ENCODE measurements around the gene ITGA6. TPM values are rescaled to one million over a fixed set of nuclear protein-coding genes. Genes with fewer than 3 reads are reported as not detected.

ITGA6 gene
- total RNA-seq, 4 donors from 2014 or later: 201 to 357 (median 225) TPM

DNA sequence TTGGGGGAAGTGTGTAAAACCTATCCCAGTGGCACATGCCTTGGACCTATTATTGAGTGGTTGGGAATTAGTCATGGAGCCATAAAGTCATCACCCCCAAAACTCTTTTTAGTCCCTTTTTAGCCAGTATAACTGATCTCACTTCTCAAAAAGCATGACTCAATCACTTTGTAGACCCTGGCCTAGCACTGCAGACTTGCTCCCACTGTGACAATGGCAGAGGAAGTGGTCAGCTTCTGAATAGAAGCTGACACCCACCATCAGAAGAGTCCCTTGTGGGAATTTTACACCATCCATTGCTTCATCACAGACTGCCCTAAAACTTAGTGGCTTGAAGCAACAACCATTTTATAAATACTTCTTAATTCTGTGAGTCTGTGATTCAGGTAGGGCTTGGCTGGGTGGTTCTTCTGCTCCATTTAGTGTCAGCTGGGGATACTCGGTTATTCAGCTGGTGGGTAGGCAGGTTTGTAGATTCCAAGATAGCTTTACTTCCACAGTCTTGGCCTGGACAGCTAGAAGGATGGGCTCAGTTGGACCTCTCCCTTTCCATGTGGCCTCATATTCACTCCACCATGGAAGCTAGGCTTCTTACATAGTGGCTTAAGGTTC is 10.8 kb upstream of the ITGA6 start:
- Histone ChIP-seq H3K4me3 (no peak overlapping the region), H3K4me1 (no peaks in the 10 kb centered on the region), H3K27me3 (no peaks in the 10 kb centered on the region), H3K27ac (no peak overlapping the region), H3K36me3 (no peaks in the 10 kb centered on the region), H3K9me3 (no peaks in the 10 kb centered on the region)
- no peak for DNase-seq
- TF ChIP-seq POLR2A (IDR thresholded peaks at IDR 0.05): no peak
- TF ChIP-seq, protein P1, sequence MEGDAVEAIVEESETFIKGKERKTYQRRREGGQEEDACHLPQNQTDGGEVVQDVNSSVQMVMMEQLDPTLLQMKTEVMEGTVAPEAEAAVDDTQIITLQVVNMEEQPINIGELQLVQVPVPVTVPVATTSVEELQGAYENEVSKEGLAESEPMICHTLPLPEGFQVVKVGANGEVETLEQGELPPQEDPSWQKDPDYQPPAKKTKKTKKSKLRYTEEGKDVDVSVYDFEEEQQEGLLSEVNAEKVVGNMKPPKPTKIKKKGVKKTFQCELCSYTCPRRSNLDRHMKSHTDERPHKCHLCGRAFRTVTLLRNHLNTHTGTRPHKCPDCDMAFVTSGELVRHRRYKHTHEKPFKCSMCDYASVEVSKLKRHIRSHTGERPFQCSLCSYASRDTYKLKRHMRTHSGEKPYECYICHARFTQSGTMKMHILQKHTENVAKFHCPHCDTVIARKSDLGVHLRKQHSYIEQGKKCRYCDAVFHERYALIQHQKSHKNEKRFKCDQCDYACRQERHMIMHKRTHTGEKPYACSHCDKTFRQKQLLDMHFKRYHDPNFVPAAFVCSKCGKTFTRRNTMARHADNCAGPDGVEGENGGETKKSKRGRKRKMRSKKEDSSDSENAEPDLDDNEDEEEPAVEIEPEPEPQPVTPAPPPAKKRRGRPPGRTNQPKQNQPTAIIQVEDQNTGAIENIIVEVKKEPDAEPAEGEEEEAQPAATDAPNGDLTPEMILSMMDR (IDR thresholded peaks at IDR 0.05): no peak

DNA sequence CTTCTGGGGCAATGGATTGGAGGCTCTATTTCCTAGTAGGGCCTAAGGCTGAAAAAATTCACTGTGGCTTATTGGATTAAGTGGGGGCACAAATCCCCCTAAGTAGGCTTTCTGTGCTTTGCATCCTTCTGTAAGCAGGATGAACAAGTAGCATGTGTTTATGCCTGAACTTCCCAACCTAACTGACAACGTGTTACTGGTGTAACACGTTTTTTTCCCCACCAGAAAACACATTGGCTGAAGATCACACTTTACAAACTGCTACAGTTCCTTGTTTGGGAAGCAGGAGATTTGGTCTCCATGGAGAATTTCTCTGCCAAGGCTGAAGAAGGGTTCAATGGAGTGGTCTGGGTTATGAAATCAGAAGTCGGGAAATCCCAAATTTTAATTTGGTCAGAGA is 7.2 kb upstream of the ITGA6 start:
- Histone ChIP-seq H3K27ac (no peak overlapping the region), H3K4me1 (no peaks in the 10 kb centered on the region), H3K36me3 (no peaks in the 10 kb centered on the region), H3K27me3 (no peaks in the 10 kb centered on the region), H3K9me3 (no peaks in the 10 kb centered on the region), H3K4me3 (no peak overlapping the region)
- TF ChIP-seq, protein P1 (IDR thresholded peaks at IDR 0.05): no peak
- TF ChIP-seq POLR2A (IDR thresholded peaks at IDR 0.05): no peak
- no peak for DNase-seq

DNA sequence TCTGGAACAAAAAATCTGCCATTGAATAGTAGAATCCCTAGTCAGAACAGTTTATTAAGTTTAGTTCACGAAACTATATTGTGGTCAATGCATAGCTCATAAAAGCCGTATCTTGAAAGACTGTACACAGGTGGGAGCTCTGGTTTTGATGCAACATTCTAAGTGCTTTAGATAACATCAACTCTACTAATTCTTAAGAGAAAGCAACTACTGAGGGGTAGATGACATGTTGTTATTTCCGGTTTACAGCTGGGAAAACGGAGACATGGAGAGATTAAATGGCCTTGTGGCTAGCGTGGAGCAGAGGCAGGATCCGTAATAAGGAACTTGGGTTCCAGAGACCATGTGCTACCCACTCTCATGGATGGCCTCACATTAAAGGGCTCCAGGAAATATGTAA is 4.2 kb upstream of the ITGA6 start:
- no peak overlapping the region for H3K4me3 ChIP-seq

DNA sequence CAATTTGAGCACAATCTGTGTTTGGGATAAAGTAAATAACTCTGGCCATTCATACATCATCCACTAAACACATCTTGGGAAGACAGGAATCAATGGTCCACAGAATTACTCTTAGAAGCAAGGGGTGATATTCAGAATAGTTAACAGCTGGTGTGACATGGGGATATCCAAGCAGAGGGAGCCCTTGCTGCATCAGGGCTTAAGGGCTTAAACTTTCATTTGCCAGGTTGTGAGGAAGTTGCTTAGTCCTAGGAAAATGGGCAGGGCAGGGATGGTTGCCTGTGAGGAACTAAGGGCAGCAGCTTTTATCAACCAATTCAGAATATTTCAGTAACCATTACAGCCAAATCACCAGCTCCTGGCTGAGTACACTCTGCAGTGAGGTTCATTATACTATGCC is 2.0 kb upstream of the ITGA6 start:
- Histone ChIP-seq H3K4me1 (peaks cover 0 to 8% (median 3%) of the 10 kb centered on the region in 4 donors), H3K36me3 (no peaks in the 10 kb centered on the region), H3K27ac (no peak overlapping the region), H3K4me3 (no peak overlapping the region), H3K27me3 (no peaks in the 10 kb centered on the region), H3K9me3 (no peaks in the 10 kb centered on the region)
- DNase-seq: no peak
- TF ChIP-seq POLR2A (IDR thresholded peaks at IDR 0.05): no peak
- TF ChIP-seq, protein P1 (IDR thresholded peaks at IDR 0.05): no peak

More for the DNA sequence above, 4.2 kb upstream of the ITGA6 start:
- TF ChIP-seq POLR2A (IDR thresholded peaks at IDR 0.05): no peak
- TF ChIP-seq, protein P1 (IDR thresholded peaks at IDR 0.05): no peak
- no peaks in the 10 kb centered on the region for H3K36me3 ChIP-seq
- no peaks in the 10 kb centered on the region for H3K27me3 ChIP-seq
- H3K4me1 ChIP-seq: peaks cover 0 to 8% (median 3%) of the 10 kb centered on the region in 4 donors
- H3K27ac ChIP-seq: no peak overlapping the region
- no peak for DNase-seq
- no peaks in the 10 kb centered on the region for H3K9me3 ChIP-seq

DNA sequence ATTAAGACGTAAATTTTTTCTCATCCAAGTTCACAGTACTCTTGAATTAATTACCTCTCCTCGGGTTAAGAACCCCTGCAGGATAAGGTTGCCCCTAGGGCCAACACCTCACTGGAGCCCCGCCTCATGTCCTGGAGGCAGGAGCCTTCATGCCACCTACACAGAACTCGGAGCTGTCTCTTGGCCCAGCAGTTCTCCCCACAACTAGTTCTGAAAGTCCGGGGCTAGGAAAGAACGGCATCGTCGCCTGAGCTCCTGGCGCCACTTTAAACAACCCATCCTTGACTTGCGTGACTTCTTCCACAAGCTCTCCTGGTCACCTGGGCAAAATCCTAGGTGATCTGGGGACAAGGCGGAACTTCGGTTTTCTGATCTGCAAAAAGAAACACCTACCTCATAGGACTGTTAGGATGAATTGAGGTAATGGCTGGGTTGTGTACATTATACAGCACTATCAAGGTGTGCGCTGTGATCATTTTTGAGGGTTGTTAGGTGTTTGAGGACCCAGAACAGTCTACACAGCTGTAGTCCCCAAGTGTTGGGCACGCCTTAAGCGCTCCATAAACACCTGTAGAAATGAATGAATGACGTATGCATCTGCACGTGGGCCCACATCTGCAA is 641 bp upstream of the ITGA6 start:
- Histone ChIP-seq H3K4me3 (peak overlapping the region; percentile 72 to 95 (median 82)), H3K27me3 (no peaks in the 10 kb centered on the region), H3K9me3 (no peaks in the 10 kb centered on the region), H3K4me1 (peaks cover 2 to 10% (median 7%) of the 10 kb centered on the region in 4 donors), H3K36me3 (no peaks in the 10 kb centered on the region), H3K27ac (peak overlapping the region; percentile 76 to 99 (median 95))
- TF ChIP-seq POLR2A (IDR thresholded peaks at IDR 0.05): no peak
- TF ChIP-seq, protein P1 (IDR thresholded peaks at IDR 0.05): no peak
- DNase-seq: no peak

All from Peyer's patch (tissue), 4 donors.